GM18505 (cell line): ENCODE measurements around the gene TAF1D.
"Not testable (repeated sequence)": the region's sequence is repeated elsewhere in the genome, so short reads cannot be mapped to it uniquely, and the experiment has no call there.

Experiments
- ATAC-seq: cut with Tn5 transposase; IDR thresholded peaks from one replicate; pipeline ENCODE4 v1.9.1; 2021; ENCODE audit not compliant: unreplicated experiment
- POLR2A ChIP-seq: IDR thresholded peaks from 4 replicates; pipeline ENCODE4 v1.6.1; 2011; ENCODE audit warnings: borderline replicate concordance; ENCODE audit not compliant: insufficient read depth, insufficient read length; ENCODE audit errors: extremely low read depth

TAF1D gene

DNA sequence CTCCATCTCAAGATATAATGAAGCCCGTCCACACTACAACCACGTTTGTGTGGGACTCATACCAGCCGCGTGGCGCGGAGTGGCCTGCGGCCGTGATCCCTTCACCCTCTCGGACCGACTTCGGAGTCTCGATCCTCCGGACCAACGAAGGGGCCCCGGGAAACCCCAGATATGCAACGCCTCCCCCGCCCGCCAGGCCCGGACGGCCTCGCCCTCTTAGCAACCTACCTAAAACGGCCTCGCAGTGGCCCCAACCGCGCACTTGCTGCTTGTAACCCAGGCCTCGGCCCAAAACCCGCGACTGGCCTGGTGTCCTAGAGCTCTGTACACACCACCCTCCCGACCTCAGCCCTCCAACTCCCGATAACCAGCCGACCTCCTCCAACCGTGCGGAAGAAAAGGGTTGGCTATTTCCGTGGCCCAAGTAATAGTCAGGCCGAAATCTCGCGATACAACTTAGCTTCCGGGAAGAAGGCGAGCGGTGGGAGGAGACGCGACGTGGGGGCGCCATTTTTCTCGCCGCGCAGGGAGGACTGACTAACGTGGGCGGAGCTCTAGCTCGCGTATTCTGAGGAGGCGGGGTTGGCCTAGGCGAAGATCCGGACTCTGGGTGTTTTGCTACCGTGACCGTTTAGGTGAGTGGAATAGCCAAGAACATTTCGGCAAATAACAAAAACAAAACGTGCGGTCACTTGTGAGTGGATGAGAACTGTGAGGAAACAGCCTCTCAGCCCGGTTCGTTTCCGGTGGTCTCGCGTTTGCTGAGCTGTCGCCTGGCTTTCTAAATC, at the start of gene TAF1D, which contains the start of gene C11orf54:
Gene TAF1D (minus strand): TSS at position 402 of the 788 bp plus-strand sequence. CDS start 2,191 bp downstream, outside the sequence.
Gene C11orf54 (plus strand): TSS at position 579 of the 788 bp plus-strand sequence. CDS start 5,722 bp downstream, outside the sequence.
- peak; percentile 99 for TF ChIP-seq POLR2A
- ATAC-seq = peak; percentile 86

DNA sequence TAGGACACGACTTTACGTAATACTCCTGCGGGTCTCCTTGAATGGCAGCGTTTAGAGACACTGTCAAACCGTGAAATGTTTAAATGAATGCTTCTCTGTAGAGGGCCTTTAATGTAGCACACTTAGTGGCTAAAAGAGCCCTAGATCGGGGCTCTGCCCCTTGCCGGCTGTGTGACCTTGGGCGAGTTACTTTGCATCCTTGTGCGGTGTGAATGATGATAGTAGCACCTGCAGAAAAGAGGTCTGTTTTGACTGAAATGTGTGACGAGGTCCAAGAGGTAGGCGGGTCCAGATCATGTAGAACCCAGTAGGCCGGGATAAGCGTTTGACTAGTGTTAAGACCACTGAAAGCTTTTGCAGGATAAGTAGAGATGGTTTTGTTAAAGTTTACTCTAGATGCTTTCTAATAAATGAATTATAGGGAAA, 43.7 kb upstream of the TAF1D start:
- peak; percentile 28 for ATAC-seq
- TF ChIP-seq POLR2A = no peak

DNA sequence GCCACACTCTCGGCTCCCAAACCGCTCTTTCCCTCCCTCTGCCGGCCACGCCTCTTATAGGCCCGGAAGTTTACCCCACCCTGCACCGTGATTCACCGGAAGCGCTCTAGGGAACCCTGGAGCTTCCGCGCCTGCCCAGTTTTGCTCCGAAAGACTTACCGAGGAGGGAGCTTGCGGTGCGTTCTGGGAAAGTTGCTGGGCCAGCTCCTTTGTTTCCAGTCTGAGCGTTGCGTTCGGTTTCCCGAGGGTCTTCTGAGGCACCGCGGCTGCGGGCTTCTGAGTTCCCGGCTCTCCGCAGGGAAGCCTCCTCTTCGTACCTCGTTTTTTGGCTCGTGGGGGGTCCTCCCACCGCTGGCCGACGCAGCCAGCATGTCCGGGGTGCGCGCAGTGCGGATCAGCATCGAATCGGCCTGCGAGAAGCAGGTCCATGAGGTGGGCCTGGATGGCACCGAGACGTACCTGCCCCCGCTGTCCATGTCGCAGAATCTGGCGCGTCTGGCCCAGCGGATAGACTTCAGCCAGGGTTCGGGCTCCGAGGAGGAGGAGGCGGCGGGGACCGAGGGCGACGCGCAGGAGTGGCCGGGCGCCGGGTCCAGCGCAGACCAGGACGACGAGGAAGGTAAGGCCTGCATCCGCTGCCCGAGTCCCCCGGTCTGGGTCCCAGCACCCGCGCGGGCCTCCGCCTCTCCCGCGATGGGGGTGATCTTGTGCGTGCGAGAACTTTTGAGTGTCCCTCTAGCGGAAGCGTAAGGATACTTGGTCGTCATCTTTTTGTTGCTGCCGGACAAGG, 43.0 kb upstream of the TAF1D start, which contains the start of gene MED17:
Gene MED17 (plus strand): TSS at position 138 of the 790 bp plus-strand sequence. CDS start 232 bp downstream, at position 370.
- ATAC-seq = peak; percentile 95
- TF ChIP-seq POLR2A = peak; percentile 85

DNA sequence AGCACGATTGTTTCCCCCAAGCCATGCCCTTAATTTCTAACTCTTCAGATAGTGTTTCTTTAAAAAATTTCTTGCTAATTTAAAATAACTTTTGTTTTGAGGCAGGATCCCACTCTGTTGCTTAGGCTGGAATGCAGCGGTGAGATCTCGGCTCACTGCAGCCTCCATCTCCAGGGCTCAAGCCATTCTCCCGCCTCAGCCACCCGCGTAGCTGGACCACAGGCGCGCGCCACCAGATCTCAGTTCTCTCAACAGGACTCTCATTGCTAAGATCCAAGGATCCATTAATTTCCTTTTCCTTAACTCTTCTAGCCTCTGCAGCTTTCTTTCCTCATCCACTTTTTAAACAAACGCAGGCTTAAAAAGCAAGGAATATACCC, 42.5 kb upstream of the TAF1D start:
- no peak for TF ChIP-seq POLR2A

GRCh38 chr11:93783362-93783761, 42.1 kb upstream of the TAF1D start:
- no peak for ATAC-seq
- no peak for TF ChIP-seq POLR2A

More for the DNA sequence above, 42.5 kb upstream of the TAF1D start:
- ATAC-seq = peak; percentile 51

DNA sequence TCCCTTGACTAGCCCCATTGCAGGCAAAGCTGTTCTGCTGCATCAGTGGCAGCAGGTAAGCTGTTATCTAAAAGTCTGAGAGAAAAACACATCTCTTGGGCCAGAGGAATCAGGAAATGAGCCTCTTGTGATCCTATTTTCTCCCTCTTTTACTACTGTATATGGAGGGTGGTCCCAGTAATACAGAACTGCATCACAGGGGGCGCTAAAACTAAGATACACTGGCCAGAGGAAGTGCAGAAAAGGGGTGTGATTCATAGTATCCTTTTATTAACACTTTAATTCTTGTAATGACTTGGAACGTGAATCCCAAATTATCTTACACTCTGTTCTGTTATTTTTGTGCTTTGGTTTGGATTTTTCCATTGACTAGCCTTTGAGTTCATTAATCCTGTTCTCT, 34.0 kb upstream of the TAF1D start:
- no peak for ATAC-seq
- TF ChIP-seq POLR2A = no peak

- not testable (repeated sequence) for ATAC-seq
Observed at GRCh38 chr11:93774560-93774959, 33.3 kb upstream of the TAF1D start.

GRCh38 chr11:93773601-93774200, 32.4 kb upstream of the TAF1D start:
- TF ChIP-seq POLR2A = no peak
- no peak for ATAC-seq

DNA sequence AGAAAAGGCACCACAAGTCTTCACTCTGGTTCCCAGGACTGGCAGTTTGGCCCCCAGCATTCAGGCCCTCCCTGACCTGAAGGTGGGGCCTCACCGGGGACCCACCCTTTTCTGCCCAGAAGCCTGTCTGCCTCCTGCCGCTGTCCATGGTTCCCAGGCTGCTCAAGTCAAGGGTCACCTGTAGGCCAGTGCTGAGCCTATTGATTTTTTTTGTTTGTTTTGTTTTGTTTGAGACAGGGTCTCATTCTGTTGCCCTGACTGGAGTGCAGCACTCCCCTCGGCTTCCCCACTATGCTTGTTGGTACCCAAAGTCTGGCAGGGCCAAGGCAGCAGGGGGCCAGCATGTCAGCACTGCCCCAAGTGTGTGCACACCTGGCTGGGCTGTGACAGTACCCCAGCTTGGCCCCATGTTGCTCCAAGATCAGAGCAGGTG, 31.8 kb upstream of the TAF1D start:
- ATAC-seq = no peak
- no peak for TF ChIP-seq POLR2A

- no peak for ATAC-seq
- no peak for TF ChIP-seq POLR2A
Observed at GRCh38 chr11:93772123-93772522, 30.8 kb upstream of the TAF1D start.

- no peak for ATAC-seq
- TF ChIP-seq POLR2A = no peak
Observed at GRCh38 chr11:93770160-93770559, 28.9 kb upstream of the TAF1D start.

DNA sequence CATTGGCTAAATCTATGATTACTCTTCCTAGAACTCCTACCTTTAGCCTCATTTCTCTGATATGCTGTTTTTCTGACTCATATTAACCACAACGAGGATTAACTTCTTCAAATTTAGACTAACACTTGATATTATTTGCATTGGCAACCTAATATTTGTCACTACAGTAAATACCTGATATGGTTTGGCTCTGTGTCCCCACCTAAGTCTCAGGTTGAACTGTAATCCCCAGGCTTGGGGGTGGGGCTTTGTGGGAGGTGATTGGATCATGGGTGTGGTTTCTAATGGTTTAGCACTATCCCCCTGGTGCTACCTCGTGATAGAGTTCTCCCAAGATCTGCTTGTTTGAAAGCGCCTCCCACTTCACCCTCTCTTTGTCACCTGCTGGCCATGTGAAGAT, 25.7 kb upstream of the TAF1D start:
- TF ChIP-seq POLR2A = no peak
- ATAC-seq = no peak

GRCh38 chr11:93766504-93766903, 25.2 kb upstream of the TAF1D start:
- no peak for ATAC-seq

More at GRCh38 chr11:93766504-93766903, 25.2 kb upstream of the TAF1D start:
- no peak for TF ChIP-seq POLR2A
